ENCODE data around the gene AKT2. TPM values are rescaled to one million over a fixed set of nuclear protein-coding genes. Genes with fewer than 3 reads are reported as not detected.

Gene AKT2
- total RNA-seq, 1 experiment from 2014 or later, result 150 TPM

DNA sequence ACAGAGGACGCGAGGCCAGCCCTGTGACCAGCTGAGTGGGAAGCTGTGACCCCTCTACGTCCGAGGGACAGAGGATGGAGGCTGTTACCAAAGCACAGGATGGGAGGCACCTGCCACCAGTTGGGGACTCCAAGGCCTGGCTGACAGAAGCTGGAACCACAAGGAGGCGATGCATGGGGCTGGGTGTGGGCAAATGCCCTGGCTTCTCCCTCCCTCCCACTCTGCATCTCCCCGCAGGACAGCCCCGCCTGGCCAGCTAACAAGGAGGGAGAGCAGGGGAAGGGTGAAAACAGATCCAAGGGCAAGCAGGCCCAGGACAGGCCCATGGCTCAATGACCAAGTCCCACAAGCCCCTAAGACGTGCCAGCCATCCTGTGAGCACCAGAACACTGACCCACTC lies 28.6 kb downstream of the AKT2 start:
- H2AFZ ChIP-seq (ENCODE audit: low read length), result no peak overlapping the region
- H3K79me2 ChIP-seq (ENCODE audit: insufficient read depth, low read length), result no peaks in the 10 kb centered on the region

More for the DNA sequence above, 28.6 kb downstream of the AKT2 start:
- Histone ChIP-seq H2BK120ac (ENCODE audit: low read depth, low read length, poor library complexity, severe bottlenecking) (no peak overlapping the region), H4K91ac (ENCODE audit: insufficient read length, low read depth, low read length) (no peak overlapping the region), H3K27ac (ENCODE audit: insufficient read length, low read depth, low read length) (no peak overlapping the region), H3K18ac (ENCODE audit: insufficient read length, low read depth, low read length) (no peak overlapping the region), H3K4me2 (ENCODE audit: insufficient read depth, insufficient read length, low read length) (no peak overlapping the region), H2AK5ac (ENCODE audit: insufficient read length, low read length) (no peak overlapping the region), H3K79me1 (ENCODE audit: insufficient read depth, low read depth, low read length, poor library complexity, severe bottlenecking) (no peaks in the 10 kb centered on the region), H3K9ac (ENCODE audit: extremely low read depth, insufficient read length, low read length) (no peak overlapping the region), H2BK20ac (ENCODE audit: low read depth, low read length, poor library complexity, severe bottlenecking) (no peak overlapping the region), H3K9me3 (ENCODE audit: control insufficient read depth, low read depth, low read length) (no peaks in the 10 kb centered on the region), H4K20me1 (ENCODE audit: control insufficient read depth, insufficient read depth, insufficient read length) (peaks cover 2% of the 10 kb centered on the region), H3K23ac (ENCODE audit: insufficient read length, low read depth, low read length) (no peak overlapping the region), H2BK5ac (ENCODE audit: insufficient read length, low read length) (no peak overlapping the region), H3K14ac (ENCODE audit: insufficient read depth, low read length) (no peak overlapping the region), H2BK15ac (ENCODE audit: low read depth, low read length) (no peak overlapping the region), H3K4me1 (ENCODE audit: insufficient read depth, low read length) (peaks cover 2% of the 10 kb centered on the region; the same call in 1 of the 2 replicates), H4K8ac (replicated peaks; ENCODE audit: insufficient read length, low read depth, low read length) (no peak overlapping the region), H3T11ph (ENCODE audit: low read length) (no peak overlapping the region), H3K27me3 (ENCODE audit: insufficient read depth, low read length) (no peaks in the 10 kb centered on the region), H4K5ac (ENCODE audit: insufficient read length, low read depth, low read length) (no peak overlapping the region), H2BK12ac (ENCODE audit: insufficient read length, low read depth, low read length) (no peak overlapping the region), H3K23me2 (ENCODE audit: insufficient read length, low read depth, low read length, poor library complexity, severe bottlenecking) (no peaks in the 10 kb centered on the region), H3K4ac (ENCODE audit: low read depth, low read length) (no peak overlapping the region), H3K56ac (ENCODE audit: insufficient read length, low read depth, low read length) (no peak overlapping the region)
- no CpG with 5 or more reads among the region's 8 CpGs for WGBS (ENCODE audit: extremely low coverage, insufficient read length, low lambda C conversion rate)
- Mint-ChIP-seq H3K4me1 (peaks cover 16 to 19% of the 10 kb centered on the region in 2 experiments), H3K9me3 (no peaks in the 10 kb centered on the region), H3K27ac (no peak overlapping the region), H3K4me3 (no peak overlapping the region), H3K27me3 (ENCODE audit: low read depth) (no peaks in the 10 kb centered on the region), H3K36me3 (ENCODE audit: insufficient read depth in 1 of 3, low read depth in 3 of 3) (peaks cover 19 to 50% (median 40%) of the 10 kb centered on the region in 3 experiments)
- TF ChIP-seq, protein P1, sequence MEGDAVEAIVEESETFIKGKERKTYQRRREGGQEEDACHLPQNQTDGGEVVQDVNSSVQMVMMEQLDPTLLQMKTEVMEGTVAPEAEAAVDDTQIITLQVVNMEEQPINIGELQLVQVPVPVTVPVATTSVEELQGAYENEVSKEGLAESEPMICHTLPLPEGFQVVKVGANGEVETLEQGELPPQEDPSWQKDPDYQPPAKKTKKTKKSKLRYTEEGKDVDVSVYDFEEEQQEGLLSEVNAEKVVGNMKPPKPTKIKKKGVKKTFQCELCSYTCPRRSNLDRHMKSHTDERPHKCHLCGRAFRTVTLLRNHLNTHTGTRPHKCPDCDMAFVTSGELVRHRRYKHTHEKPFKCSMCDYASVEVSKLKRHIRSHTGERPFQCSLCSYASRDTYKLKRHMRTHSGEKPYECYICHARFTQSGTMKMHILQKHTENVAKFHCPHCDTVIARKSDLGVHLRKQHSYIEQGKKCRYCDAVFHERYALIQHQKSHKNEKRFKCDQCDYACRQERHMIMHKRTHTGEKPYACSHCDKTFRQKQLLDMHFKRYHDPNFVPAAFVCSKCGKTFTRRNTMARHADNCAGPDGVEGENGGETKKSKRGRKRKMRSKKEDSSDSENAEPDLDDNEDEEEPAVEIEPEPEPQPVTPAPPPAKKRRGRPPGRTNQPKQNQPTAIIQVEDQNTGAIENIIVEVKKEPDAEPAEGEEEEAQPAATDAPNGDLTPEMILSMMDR (conservative IDR thresholded peaks at IDR 0.05), result no peak
- DNase-seq, result no peak
